ENCODE results near the gene NSRP1.

The NSRP1 gene

GRCh38 chr17:30186761-30187160 lies 70.1 kb downstream of the NSRP1 start:
- no peak for TF ChIP-seq CTCF (IDR thresholded peaks at IDR 0.05; ENCODE audit: borderline replicate concordance, insufficient read depth, low read depth, low read length)
- no peak overlapping the region for H3K4me3 ChIP-seq (ENCODE audit: low read depth, low read length)

- TF ChIP-seq CTCF (IDR thresholded peaks at IDR 0.05; ENCODE audit: borderline replicate concordance, insufficient read depth, low read depth, low read length): no peak
- H3K4me3 ChIP-seq (ENCODE audit: low read depth, low read length): no peak overlapping the region
These were observed 71.0 kb downstream of the NSRP1 start for GRCh38 chr17:30187573-30187972.

- no peak overlapping the region for H3K4me3 ChIP-seq (ENCODE audit: low read depth, low read length)
- no peak for TF ChIP-seq CTCF (IDR thresholded peaks at IDR 0.05; ENCODE audit: borderline replicate concordance, insufficient read depth, low read depth, low read length)
These were observed 71.8 kb downstream of the NSRP1 start for GRCh38 chr17:30188211-30188939.

- no peak overlapping the region for H3K4me3 ChIP-seq (ENCODE audit: low read depth, low read length)
- no peak for TF ChIP-seq CTCF (IDR thresholded peaks at IDR 0.05; ENCODE audit: borderline replicate concordance, insufficient read depth, low read depth, low read length)
These were observed 74.5 kb downstream of the NSRP1 start for GRCh38 chr17:30191072-30191471.

- H3K4me3 ChIP-seq (ENCODE audit: low read depth, low read length): no peak overlapping the region
- TF ChIP-seq CTCF (IDR thresholded peaks at IDR 0.05; ENCODE audit: borderline replicate concordance, insufficient read depth, low read depth, low read length): no peak
These were observed 79.9 kb downstream of the NSRP1 start for GRCh38 chr17:30196504-30196903.

- H3K4me3 ChIP-seq (ENCODE audit: low read depth, low read length): no peak overlapping the region
- TF ChIP-seq CTCF (IDR thresholded peaks at IDR 0.05; ENCODE audit: borderline replicate concordance, insufficient read depth, low read depth, low read length): no peak
These were observed 80.8 kb downstream of the NSRP1 start for GRCh38 chr17:30197416-30197815.

DNA sequence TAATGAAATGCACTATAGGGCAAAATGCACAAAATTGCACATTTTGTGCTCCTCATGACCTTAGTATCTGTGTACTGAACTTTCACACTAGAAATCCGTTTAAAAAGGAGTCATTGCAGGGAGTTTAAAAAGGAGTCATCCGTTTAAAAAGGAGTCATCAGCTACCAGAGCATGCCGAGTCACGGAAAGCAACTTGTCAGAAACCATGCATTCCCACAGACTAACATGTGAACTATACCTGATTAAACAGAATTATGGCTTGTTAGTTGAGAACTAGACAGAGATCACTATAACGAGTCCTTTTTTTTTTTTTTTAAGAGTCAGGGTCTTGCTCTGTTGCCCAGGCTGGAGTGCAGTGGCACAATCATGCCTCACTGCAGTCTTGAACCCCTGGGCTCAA lies 83.0 kb downstream of the NSRP1 start:
- TF ChIP-seq CTCF (IDR thresholded peaks at IDR 0.05; ENCODE audit: borderline replicate concordance, insufficient read depth, low read depth, low read length): no peak
- H3K4me3 ChIP-seq (ENCODE audit: low read depth, low read length): no peak overlapping the region

Data from GM12875 (cell line).